PC-3 (cell line): ENCODE measurements around the gene FERMT3. TPM values are rescaled to one million over a fixed set of nuclear protein-coding genes. Genes with fewer than 3 reads are reported as not detected.

ENCODE experiments used
- ATAC-seq: fragments of 200-7000 bp; cut with Tn5 transposase; 2 replicates; pipeline ENCODE4 v1.9.1; 2020; ENCODE audit warnings: mild to moderate bottlenecking, moderate library complexity
- BruUV-seq: library from RNA; stranded (reverse); fragments of 400-500 nt; replicated peaks from 2 replicates; lab custom pipeline; 2021; lab: Mats Ljungman, UMichigan
- CTCF ChIA-PET: fragments of 300-600 bp; sonication (Branson Sonifier 250); formaldehyde crosslinking; loops from one replicate; lab custom pipeline; 2022; ENCODE audit warnings: antibody characterized with exemption; lab: Charles Lee
- POLR2A ChIA-PET: fragments of 300-600 bp; sonication (Branson Sonifier 250); formaldehyde crosslinking; loops from one replicate; lab custom pipeline; 2022; ENCODE audit warnings: antibody characterized with exemption; ENCODE audit not compliant: unreplicated experiment; lab: Charles Lee
- DNase-seq: peaks from one replicate; pipeline ENCODE4 v3.0.0-alpha.2; 2015
- H2AFZ ChIP-seq: fragments of 300-600 bp; sonication (generic); 2 replicates; pipeline ENCODE4 v1.6.0; 2016; ENCODE audit warnings: antibody characterized with exemption, low read length
- H3F3A ChIP-seq: fragments of 300-600 bp; sonication (generic); one replicate; pipeline ENCODE4 v1.6.0; 2017; ENCODE audit warnings: antibody characterized with exemption, low read length, control low read depth, mild to moderate bottlenecking; ENCODE audit not compliant: unreplicated experiment
- H3K27ac ChIP-seq: fragments of 300-600 bp; sonication (generic); 2 replicates; pipeline ENCODE4 v1.5.1; 2016; ENCODE audit warnings: mild to moderate bottlenecking, low read length
- H3K27me3 ChIP-seq: fragments of 300-600 bp; sonication (generic); 2 replicates; pipeline ENCODE4 v1.6.1; 2016; ENCODE audit warnings: low read length, mixed read lengths
- H3K36me3 ChIP-seq: fragments of 300-600 bp; sonication (generic); 2 replicates; pipeline ENCODE4 v1.6.1; 2016; ENCODE audit warnings: low read depth, mixed run types, low read length, mixed read lengths
- H3K4me1 ChIP-seq: fragments of 300-600 bp; sonication (generic); 2 replicates; pipeline ENCODE4 v1.5.1; 2016; ENCODE audit warnings: low read length; ENCODE audit not compliant: insufficient read depth
- H3K4me2 ChIP-seq: fragments of 300-600 bp; sonication (generic); 2 replicates; pipeline ENCODE4 v1.6.0; 2016; ENCODE audit warnings: low read length
- H3K4me3 ChIP-seq: fragments of 300-600 bp; sonication (generic); 2 replicates; pipeline ENCODE4 v1.5.1; 2016; ENCODE audit warnings: mild to moderate bottlenecking, low read length, mixed read lengths
- H3K79me2 ChIP-seq: fragments of 300-600 bp; sonication (generic); 2 replicates; pipeline ENCODE4 v1.6.1; 2017; ENCODE audit warnings: low read length, mixed read lengths
- H3K9ac ChIP-seq: fragments of 300-600 bp; sonication (generic); 2 replicates; pipeline ENCODE4 v1.6.0; 2016; ENCODE audit warnings: mild to moderate bottlenecking, low read length
- H3K9me2 ChIP-seq: fragments of 300-600 bp; sonication (generic); replicated peaks from 2 replicates; pipeline ENCODE4 v1.6.1; 2016; ENCODE audit warnings: mixed run types, low read length, mixed read lengths
- H3K9me3 ChIP-seq: fragments of 300-600 bp; sonication (generic); 2 replicates; pipeline ENCODE4 v1.6.1; 2016; ENCODE audit warnings: low read length, mixed read lengths
- H4K20me1 ChIP-seq: fragments of 300-600 bp; sonication (generic); 2 replicates; pipeline ENCODE4 v1.6.1; 2016; ENCODE audit warnings: low read length, mixed read lengths
- CTCF ChIP-seq: fragments of 300-600 bp; sonication (generic); conservative IDR thresholded peaks from 2 replicates; pipeline ENCODE4 v1.5.1; 2017; ENCODE audit warnings: antibody characterized with exemption, low read depth, mild to moderate bottlenecking, low read length
- EZH2 ChIP-seq: fragments of 300-600 bp; sonication (generic); IDR thresholded peaks from one replicate; pipeline ENCODE4 v1.6.1; 2017; ENCODE audit warnings: antibody characterized with exemption, mild to moderate bottlenecking, low read length; ENCODE audit not compliant: unreplicated experiment
- EZH2phosphoT487 ChIP-seq: fragments of 300-600 bp; sonication (generic); IDR thresholded peaks from 2 replicates; pipeline ENCODE4 v1.6.1; 2018; ENCODE audit warnings: mild to moderate bottlenecking, antibody characterized with exemption, low read length, borderline replicate concordance
- intact Hi-C: fragments of 100-400 bp; cut with micrococcal nuclease; formaldehyde crosslinking; loops from 2 replicates; pipeline ENCODE4 v1.9.0; 2023
- total RNA-seq: library from RNA; depleted of rRNA; stranded (reverse); fragments of >200 nt; gene quantifications from 2 replicates; pipeline ENCODE4 v1.2.3, GENCODE V29; 2014

FERMT3 gene
- total RNA-seq, 1 experiment from 2014 or later, result 2.4 TPM

DNA sequence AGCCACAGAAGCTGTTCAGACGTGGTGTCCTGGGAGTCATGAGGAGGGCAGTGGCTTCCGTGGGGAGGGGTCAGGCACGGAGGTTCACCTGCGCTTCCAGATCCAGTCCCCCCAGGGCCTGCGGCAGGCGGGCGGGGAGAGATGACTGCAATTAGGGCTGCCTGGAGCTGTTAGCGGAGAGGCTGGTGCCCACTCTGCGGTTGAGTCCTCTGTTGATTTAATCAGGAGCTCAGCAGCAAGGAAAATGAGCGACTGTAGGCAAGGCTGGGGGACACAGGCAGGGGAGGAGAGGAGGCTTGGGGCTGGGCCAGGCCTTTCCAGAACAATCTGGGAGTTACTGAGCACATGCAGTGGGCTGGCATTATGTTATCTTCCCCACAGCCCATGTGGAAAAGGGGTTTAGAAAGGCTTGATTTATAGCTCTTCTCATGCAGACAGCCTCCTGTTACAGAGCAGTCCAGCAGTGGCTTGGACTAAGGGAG, 57.9 kb downstream of the FERMT3 start:
- Histone ChIP-seq H3K4me1 (peaks cover 22% of the 10 kb centered on the region), H3K79me2 (no peaks in the 10 kb centered on the region), H4K20me1 (0 out of 2 replicates have a peak, but pooled peaks cover 3% of the 10 kb centered on the region), H3K27ac (no peak overlapping the region), H3K4me3 (no peak overlapping the region), H3K36me3 (peaks cover 37% of the 10 kb centered on the region), H3K9ac (no peak overlapping the region), H2AFZ (no peak overlapping the region), H3K4me2 (no peak overlapping the region), H3K27me3 (no peaks in the 10 kb centered on the region), H3K9me2 (no peaks in the 10 kb centered on the region), H3K9me3 (no peaks in the 10 kb centered on the region), H3F3A (no peaks in the 10 kb centered on the region)
- POLR2A ChIA-PET, result interaction anchor here (0.6 kb wide), 2 partner anchors 10 to 18 kb away, joined by 3 to 12 read pairs; no protein-coding TSS in a partner anchor
- intact Hi-C loops, result no loop called here
- CTCF ChIA-PET, result no interaction called here
- ATAC-seq, result no peak
- DNase-seq, result no peak
- BruUV-seq, result no TSS peak
- no peak for TF ChIP-seq EZH2phosphoT487
- no peak for TF ChIP-seq EZH2
- no peak for TF ChIP-seq CTCF

DNA sequence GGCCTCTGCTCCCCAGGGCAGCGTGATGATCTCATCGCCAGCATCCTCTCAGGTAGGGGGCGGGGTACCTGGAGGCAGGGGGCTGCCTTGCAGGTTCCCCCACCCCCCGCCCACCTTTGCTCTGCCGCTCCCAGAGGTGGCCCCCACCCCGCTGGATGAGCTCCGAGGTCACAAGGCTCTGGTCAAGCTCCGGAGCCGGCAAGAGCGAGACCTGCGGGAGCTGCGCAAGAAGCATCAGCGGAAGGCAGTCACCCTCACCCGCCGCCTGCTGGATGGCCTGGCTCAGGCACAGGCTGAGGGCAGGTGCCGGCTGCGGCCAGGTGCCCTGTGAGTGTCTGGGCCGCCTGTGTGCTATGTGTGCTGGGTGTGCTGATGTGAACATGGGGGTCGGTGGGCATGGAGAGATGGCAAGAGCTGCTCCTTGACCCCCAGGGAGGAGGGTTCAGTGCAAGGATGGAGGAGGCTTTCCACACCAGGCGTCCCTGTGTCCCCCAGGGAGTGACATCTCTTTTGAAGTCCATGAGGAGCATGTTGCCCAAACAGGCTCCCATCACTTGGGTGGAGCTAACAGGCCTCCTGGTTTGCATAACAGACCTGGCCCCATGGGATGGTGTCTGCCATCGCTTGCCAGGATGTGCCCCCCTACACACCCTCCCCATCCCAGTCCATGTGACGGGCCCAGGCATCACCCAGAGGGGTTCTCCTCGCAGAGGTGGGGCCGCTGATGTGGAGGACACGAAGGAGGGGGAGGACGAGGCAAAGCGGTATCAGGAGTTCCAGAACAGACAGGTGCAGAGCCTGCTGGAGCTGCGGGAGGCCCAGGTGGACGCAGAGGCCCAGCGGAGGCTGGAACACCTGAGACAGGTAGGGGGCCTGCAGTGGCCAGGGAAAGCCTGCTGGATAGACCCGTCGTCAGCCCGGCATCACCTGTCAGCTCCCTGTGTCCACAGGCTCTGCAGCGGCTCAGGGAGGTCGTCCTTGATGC, 58.9 kb downstream of the FERMT3 start:
- H3K27ac ChIP-seq, result no peak overlapping the region
- no peak overlapping the region for H3K4me2 ChIP-seq
- ATAC-seq, result no peak
- H3K36me3 ChIP-seq, result peaks cover 31% of the 10 kb centered on the region; the same call in 1 of the 2 replicates
- intact Hi-C loops, result no loop called here
- no peaks in the 10 kb centered on the region for H3K27me3 ChIP-seq
- ChIA-PET POLR2A (interaction anchor here (0.6 kb wide), 1 partner anchor 17 kb away, joined by 3 read pairs; no protein-coding TSS in a partner anchor), CTCF (no interaction called here)
- no peaks in the 10 kb centered on the region for H4K20me1 ChIP-seq
- no peak overlapping the region for H3K4me3 ChIP-seq
- no peak overlapping the region for H2AFZ ChIP-seq
- DNase-seq, result no peak
- no peaks in the 10 kb centered on the region for H3F3A ChIP-seq
- H3K79me2 ChIP-seq, result no peaks in the 10 kb centered on the region
- H3K4me1 ChIP-seq, result peaks cover 26% of the 10 kb centered on the region
- no peak overlapping the region for H3K9ac ChIP-seq
- BruUV-seq, result no TSS peak
- no peaks in the 10 kb centered on the region for H3K9me3 ChIP-seq
- no peak for TF ChIP-seq EZH2phosphoT487
- TF ChIP-seq CTCF, result no peak
- TF ChIP-seq EZH2, result no peak
- no peaks in the 10 kb centered on the region for H3K9me2 ChIP-seq
